HUES6 (cell line): ENCODE results near the gene VGLL2.
"Not testable (repeated sequence)": the region's sequence is repeated elsewhere in the genome, so short reads cannot be mapped to it uniquely, and the experiment has no call there.

ENCODE experiments used
- H3K27ac ChIP-seq: 2 replicates; pipeline ENCODE4 v1.7.0; 2013; ENCODE audit warnings: low read depth, mild to moderate bottlenecking, low read length, inconsistent platforms
- H3K27me3 ChIP-seq: 2 replicates; pipeline ENCODE4 v1.6.1; 2013; ENCODE audit warnings: low read length; ENCODE audit not compliant: control insufficient read depth, insufficient read depth
- H3K36me3 ChIP-seq: 2 replicates; pipeline ENCODE4 v1.6.1; 2013; ENCODE audit warnings: low read length; ENCODE audit not compliant: control insufficient read depth, insufficient read depth
- H3K4me1 ChIP-seq: 2 replicates; pipeline ENCODE4 v1.6.1; 2013; ENCODE audit warnings: low read length; ENCODE audit not compliant: control insufficient read depth, insufficient read depth
- H3K4me3 ChIP-seq: 2 replicates; pipeline ENCODE4 v1.5.1; 2013; ENCODE audit warnings: low read depth, low read length
- H3K9ac ChIP-seq: one replicate; pipeline ENCODE4 v1.6.1; 2013; ENCODE audit warnings: mild to moderate bottlenecking, low read length
- H3K9me3 ChIP-seq: 2 replicates; pipeline ENCODE4 v1.6.1; 2013; ENCODE audit warnings: low read depth, low read length; ENCODE audit not compliant: control insufficient read depth, insufficient read depth

The VGLL2 gene

DNA sequence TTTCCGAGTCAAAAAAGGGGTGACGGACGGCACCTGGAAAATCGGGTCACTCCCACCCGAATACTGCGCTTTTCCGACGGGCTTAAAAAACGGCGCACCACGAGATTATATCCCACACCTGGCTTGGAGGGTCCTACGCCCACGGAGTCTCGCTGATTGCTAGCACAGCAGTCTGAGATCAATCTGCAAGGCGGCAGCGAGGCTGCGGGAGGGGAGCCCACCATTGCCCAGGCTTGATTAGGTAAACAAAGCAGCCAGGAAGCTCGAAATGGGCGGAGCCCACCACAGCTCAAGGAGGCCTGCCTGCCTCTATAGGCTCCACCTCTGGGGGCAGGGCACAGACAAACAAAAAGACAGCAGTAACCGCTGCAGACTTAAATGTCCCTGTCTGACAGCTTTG is 20.4 kb upstream of the VGLL2 start:
- Histone ChIP-seq H3K9ac (peak overlapping the region; percentile 83), H3K4me3 (peak overlapping the region; percentile 81)
- H3K4me1 ChIP-seq, H3K36me3 ChIP-seq, H3K27ac ChIP-seq, H3K27me3 ChIP-seq, H3K9me3 ChIP-seq: not testable (repeated sequence)

- Histone ChIP-seq H3K27ac (no peak overlapping the region), H3K4me1 (no peaks in the 10 kb centered on the region), H3K9me3 (no peaks in the 10 kb centered on the region; the same call in 1 of the 2 replicates), H3K4me3 (no peak overlapping the region), H3K9ac (no peak overlapping the region), H3K27me3 (no peaks in the 10 kb centered on the region), H3K36me3 (no peaks in the 10 kb centered on the region)
These were observed 11.6 kb upstream of the VGLL2 start for GRCh38 chr6:117253785-117254184.

DNA sequence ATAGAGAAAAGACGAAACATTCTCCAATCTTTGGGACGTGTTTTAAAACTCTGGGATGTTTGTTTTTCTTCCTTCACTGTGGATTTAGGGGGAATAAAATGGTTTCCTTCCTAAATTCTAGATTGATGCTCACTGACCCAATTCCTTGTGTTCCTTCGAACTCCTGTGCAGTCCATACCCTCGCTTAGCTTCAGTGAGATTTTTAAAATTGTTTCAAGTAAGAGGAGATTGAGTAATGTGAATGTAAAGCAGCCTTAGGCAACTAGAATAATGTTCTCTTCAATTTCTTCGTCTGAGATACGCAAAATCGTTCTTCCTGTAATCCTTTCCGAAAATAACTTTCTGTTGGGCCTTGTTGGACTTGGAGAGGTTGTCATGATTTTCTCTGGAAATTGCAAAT is 2.6 kb upstream of the VGLL2 start:
- Histone ChIP-seq H3K36me3 (no peaks in the 10 kb centered on the region), H3K27ac (no peak overlapping the region), H3K27me3 (peaks cover 73% of the 10 kb centered on the region), H3K9ac (no peak overlapping the region), H3K4me3 (no peak overlapping the region), H3K4me1 (peaks cover 4% of the 10 kb centered on the region; the same call in 1 of the 2 replicates), H3K9me3 (no peaks in the 10 kb centered on the region)

DNA sequence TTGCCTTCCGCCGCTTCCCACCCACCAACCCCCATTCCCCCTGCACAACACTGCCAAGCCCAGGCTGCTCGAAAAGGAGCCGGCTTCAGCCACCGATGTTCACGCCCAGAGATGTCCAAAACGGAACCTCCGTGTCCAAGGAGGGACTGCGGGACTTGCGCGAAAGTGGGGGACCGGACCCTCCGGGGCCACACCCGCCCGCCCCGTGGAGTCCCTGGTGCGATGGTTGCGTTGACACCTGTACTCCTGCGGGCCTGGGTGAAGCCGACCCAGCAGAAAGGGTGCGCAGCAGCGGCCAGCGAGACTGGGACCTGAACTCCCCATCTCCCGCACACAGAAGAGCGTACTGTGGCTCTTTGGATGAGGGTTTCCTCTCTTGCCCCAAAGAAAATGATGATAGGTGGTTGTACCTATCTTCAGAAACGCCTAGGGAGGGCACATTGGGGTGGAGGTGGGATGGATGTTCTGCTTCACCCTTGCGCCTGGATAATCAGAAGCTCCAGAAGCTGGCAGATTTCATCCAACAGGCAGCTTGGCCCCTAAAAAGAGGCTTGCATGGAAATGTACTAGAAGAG is 1.9 kb upstream of the VGLL2 start:
- Histone ChIP-seq H3K27me3 (peaks cover 79% of the 10 kb centered on the region), H3K4me1 (peaks cover 4% of the 10 kb centered on the region; the same call in 1 of the 2 replicates), H3K4me3 (no peak overlapping the region), H3K27ac (no peak overlapping the region), H3K9ac (no peak overlapping the region), H3K9me3 (no peaks in the 10 kb centered on the region), H3K36me3 (no peaks in the 10 kb centered on the region)

- Histone ChIP-seq H3K9me3 (no peaks in the 10 kb centered on the region), H3K27me3 (peaks cover 88% of the 10 kb centered on the region), H3K36me3 (no peaks in the 10 kb centered on the region), H3K9ac (no peak overlapping the region), H3K4me3 (peak overlapping the region; percentile 82), H3K4me1 (peaks cover 4% of the 10 kb centered on the region; the same call in 1 of the 2 replicates), H3K27ac (no peak overlapping the region)
These were observed 1.0 kb upstream of the VGLL2 start for GRCh38 chr6:117264369-117264691.

DNA sequence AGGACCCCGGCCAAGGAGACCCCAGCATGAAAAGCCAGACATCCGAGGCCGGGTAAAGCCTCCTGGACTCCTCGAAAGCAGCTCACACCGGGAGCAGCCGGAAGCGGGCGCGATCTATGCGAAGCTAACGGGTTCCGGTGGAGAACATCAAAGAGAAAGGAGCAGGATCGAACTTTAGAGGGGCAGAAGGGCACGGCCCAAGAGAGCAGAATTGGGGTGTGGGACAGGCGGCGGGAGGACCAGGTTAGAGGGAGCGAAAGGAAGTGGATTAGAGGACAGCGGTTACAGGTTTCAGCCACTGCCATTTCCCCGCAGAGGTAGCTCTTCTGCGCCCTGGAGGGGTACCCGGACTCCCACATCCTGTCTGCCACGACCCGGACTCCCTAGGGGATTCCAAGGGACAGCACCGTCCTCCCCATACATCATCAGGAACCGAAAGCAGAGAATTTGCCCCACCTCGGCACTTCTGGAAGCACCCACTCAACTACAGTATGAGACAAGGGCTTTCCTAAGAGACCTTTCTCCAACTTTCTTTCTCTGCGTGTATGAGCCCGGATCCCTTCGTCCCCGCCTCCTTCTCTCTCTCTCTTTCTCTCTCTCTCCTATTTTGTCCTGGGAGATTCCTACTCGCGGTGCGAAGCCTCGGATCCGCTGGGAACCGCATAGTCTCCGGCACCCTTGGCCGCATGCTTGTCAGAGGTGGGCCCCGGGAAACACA is 507 bp upstream of the VGLL2 start:
- H3K27me3 ChIP-seq: peaks cover 94% of the 10 kb centered on the region
- H3K27ac ChIP-seq: no peak overlapping the region
- no peak overlapping the region for H3K9ac ChIP-seq
- H3K4me3 ChIP-seq: peak overlapping the region; percentile 82
- H3K36me3 ChIP-seq: no peaks in the 10 kb centered on the region
- no peaks in the 10 kb centered on the region for H3K9me3 ChIP-seq
- peaks cover 4% of the 10 kb centered on the region; the same call in 1 of the 2 replicates for H3K4me1 ChIP-seq

- H3K9ac ChIP-seq: no peak overlapping the region
These were observed 1.1 kb downstream of the VGLL2 start for GRCh38 chr6:117266257-117267053.

DNA sequence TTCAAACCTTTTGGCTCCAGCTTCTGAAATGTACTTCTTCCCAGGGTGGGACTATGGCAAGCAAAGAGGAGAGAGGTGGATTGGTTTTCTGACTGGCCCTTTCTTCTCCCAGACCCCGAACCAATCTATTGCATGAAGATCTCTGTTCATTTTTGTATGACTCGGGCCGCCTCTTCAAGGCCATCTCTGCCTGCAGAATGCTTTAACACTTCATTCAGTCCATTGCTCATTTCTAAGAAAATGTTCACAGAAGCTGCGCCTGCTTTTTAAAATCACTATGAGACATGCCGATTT is 1.6 kb downstream of the VGLL2 start:
- Histone ChIP-seq H3K4me3 (no peak overlapping the region), H3K9ac (no peak overlapping the region), H3K4me1 (peaks cover 4% of the 10 kb centered on the region; the same call in 1 of the 2 replicates), H3K27me3 (peaks cover 99% of the 10 kb centered on the region), H3K36me3 (no peaks in the 10 kb centered on the region), H3K27ac (no peak overlapping the region), H3K9me3 (no peaks in the 10 kb centered on the region)

More at GRCh38 chr6:117266257-117267053, 1.1 kb downstream of the VGLL2 start:
- H3K27me3 ChIP-seq: peaks cover 99% of the 10 kb centered on the region
- no peaks in the 10 kb centered on the region for H3K9me3 ChIP-seq
- H3K4me1 ChIP-seq: peaks cover 4% of the 10 kb centered on the region; the same call in 1 of the 2 replicates
- H3K4me3 ChIP-seq: peak overlapping the region; percentile 82
- H3K36me3 ChIP-seq: no peaks in the 10 kb centered on the region
- no peak overlapping the region for H3K27ac ChIP-seq

GRCh38 chr6:117267766-117268534 is 2.6 kb downstream of the VGLL2 start:
- Histone ChIP-seq H3K9me3 (no peaks in the 10 kb centered on the region), H3K4me3 (no peak overlapping the region), H3K36me3 (no peaks in the 10 kb centered on the region), H3K4me1 (peaks cover 4% of the 10 kb centered on the region; the same call in 1 of the 2 replicates), H3K27ac (no peak overlapping the region), H3K27me3 (peaks cover 99% of the 10 kb centered on the region), H3K9ac (no peak overlapping the region)

GRCh38 chr6:117268924-117269323 is 3.6 kb downstream of the VGLL2 start:
- peaks cover 4% of the 10 kb centered on the region; the same call in 1 of the 2 replicates for H3K4me1 ChIP-seq
- peaks cover 99% of the 10 kb centered on the region for H3K27me3 ChIP-seq
- H3K27ac ChIP-seq: no peak overlapping the region
- no peaks in the 10 kb centered on the region for H3K9me3 ChIP-seq
- H3K9ac ChIP-seq: no peak overlapping the region
- no peaks in the 10 kb centered on the region for H3K36me3 ChIP-seq
- H3K4me3 ChIP-seq: no peak overlapping the region
